Femur (tissue), 1 donor: ENCODE measurements around the gene MPV17.
A peak's percentile ranks its signal among the peaks of the same experiment; 100 is the strongest.
"Not testable (repeated sequence)": the region's sequence is repeated elsewhere in the genome, so short reads cannot be mapped to it uniquely, and the experiment has no call there.

Experiments used
- DNase-seq: peaks from one replicate; pipeline ENCODE4 v3.0.0-alpha.2; 2017

Gene MPV17

DNA sequence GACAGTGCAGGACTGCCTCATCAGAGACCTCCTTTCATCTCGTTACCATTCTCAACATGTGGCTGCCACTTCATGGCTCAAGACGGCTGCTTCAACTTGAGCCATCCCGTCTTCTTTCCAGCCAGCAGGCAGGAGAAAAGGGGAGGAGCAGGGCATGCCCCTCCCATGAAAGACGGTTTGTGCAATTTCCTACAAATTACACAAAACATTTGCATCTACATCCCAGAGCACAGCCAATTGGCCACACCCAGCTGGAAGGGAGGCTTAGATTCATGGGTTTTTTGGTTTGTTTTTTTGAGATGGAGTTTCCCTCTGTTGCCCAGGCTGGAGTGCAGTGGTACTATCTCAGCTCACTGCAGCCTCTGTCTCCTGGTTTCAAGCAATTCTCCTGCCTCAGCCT, 26.4 kb downstream of the MPV17 start:
- no peak for DNase-seq

DNA sequence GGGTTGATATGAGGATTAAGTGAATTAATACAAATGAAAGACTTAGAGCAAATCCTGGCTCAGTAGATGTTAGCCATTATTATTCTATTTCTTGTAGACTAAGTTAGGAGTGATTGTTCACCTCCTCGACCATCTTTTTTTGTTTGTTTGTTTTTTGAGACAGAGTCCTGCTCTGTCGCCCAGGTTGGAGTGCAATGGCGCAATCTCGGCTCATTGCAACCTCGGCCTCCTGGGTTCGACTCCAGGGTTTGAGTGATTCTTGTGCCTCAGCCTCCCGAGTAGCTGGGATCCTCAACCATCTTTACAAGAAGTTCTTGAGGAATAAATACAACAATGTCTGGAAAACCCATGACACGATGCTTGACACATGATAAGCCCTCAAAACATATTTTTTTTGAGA, 28.0 kb downstream of the MPV17 start:
- no peak for DNase-seq

GRCh38 chr2:27291865-27292264, 31.0 kb downstream of the MPV17 start:
- no peak for DNase-seq

DNA sequence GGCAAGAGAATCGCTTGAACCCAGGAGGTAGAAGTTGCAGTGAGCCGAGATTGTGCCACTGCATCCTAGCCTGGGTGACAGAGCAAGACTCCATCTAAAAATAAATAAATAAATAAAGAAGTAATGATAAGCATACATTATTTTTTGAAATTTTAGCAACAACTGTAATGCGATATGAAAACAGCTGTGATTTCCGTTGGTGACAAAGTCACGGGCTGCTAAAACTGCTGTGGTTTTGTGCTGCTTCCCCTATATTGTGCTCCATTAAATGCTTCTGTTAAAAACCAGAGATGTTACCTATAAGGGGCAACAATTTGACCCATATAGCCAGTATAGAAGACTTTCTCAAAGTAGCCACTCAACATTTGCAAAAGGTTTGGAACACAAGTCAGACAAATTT, 32.3 kb downstream of the MPV17 start:
- DNase-seq: no peak

DNA sequence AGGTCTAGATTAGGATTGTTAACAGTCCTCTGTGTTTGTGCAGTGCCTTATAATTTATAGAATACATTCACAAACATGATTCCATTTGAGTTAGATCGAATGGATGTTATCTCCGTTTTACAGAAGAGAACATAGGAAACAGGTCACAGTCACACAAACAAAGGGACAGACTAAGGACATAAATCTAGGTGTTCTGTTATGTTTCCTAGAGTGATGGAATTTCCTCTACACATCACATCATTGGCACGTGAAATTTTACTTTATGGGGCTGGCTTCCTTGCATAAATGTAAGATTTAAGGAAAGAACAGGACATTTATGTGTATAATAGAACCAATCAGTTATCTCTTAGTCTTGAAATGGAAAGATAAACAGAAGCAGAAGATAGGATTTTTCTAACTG, 34.3 kb downstream of the MPV17 start:
- DNase-seq: no peak

GRCh38 chr2:27285481-27285880, 37.4 kb downstream of the MPV17 start:
- DNase-seq: no peak

DNA sequence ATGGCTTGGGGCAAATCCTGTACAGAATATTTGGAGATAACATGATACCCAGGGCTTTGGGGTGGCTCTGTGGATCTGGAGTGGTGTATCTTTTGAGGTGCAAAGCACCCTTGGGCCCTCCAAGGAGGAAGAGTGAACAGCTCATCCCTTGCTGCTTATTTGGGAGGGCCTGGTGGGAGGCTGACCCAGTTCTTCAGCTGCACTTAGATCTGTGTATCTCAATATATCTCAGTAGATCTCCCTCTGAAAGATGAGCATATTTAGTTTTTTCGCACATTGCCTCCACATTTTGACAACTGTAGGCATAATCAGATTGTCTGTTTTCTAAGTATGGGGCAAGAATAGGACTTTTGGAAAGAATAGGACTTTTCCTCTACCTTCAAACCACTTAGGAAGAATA, 37.9 kb downstream of the MPV17 start:
- DNase-seq: no peak

DNA sequence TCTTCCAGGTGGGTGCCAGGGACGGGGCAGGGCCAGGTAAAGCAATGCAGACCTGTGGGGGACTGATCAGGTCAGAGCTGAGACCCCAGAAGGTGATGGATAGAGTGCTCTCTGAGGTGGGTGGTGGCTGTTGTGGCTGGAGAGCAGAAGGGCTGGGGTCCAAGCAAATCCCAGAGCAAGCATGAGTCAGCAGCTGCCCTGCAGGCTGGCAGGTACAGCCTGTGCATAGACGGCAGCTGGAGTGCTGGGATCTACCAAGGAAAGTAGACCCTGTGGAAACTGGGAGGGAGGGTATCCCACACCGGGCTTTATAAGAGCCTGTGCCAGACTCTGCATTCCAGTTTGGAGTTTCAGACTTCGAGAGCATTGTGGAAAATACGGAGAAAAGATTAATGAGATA, 40.0 kb downstream of the MPV17 start:
- no peak for DNase-seq

- DNase-seq: no peak
Measured at GRCh38 chr2:27281855-27282559, 40.9 kb downstream of the MPV17 start, which contains the start of gene TRIM54. TSS of gene TRIM54 (plus strand) at chr2:27282429. CDS start at chr2:27282732, 303 bp downstream.

- DNase-seq: no peak
Measured at GRCh38 chr2:27281442-27281841, 41.5 kb downstream of the MPV17 start.

DNA sequence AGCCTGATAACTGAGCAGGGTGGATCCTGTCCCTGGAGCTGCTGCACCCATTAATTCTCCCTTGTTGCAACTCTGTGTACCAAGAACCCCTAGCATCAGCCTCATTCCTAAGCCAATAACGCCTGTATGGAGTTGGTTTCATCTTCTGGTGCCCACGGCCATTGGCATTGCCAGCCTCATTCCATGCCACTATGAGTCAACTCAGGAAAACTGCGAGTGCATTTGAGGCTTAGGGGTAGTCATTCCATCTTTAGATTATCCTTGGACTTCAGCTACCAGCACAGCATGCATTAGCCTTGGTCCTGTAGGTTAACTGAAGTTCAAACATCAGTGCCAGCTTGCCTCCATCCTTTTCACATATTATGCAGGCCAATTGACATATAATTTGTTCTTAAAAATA, 42.1 kb downstream of the MPV17 start:
- DNase-seq: no peak

- DNase-seq: no peak
Measured at GRCh38 chr2:27278010-27278409, 44.9 kb downstream of the MPV17 start.

DNA sequence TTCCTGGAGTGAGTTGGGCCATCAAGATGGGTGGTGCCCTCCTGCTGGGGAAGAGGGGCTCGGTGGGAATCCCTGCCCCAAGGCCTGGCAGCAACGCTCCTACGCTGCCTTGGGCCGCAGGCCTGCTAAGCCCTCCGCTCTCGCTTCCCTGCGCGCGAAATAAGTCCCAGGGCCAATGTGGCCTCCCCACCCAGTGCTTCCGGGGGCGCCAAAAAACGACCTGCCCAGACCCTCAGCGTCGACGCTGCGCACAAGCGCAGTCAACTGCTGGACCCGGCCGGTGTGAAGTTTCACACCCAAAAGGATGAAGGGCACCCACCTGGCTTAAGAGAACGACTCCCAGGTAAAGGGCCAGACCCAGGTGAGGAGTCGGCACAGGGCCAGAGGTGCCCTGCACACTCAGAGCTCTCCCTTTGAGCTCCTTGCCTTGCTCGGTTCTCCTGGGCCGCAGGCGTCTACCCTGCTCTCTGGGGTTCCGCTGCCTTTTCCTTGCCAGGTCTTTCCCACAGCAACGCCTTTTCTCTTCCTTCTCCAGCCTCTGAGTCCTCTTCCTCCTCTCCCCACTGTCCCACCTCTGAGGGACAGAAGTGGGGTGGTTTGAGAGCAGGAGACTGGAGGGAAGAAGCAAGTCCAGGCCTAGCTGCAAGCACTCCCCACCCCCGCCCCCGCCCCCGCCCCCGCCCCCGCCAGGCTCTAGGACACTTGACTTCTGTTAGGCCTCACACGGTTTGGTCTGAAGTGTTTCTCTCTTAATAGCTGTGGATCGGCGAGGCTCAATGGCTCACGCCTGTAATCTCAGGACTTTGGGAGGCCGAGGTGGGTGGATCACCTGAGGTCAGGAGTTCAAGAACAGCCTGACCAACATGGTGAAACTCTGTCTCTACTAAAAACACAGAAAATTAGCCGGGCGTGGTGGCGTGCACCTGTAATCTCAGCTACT, 47.4 kb downstream of the MPV17 start, which contains the start of gene DNAJC5G:
DNAJC5G (plus strand) TSS at position 223 of the 940 bp plus-strand sequence. CDS start 1,296 bp downstream, outside the sequence.
- DNase-seq: no peak

DNA sequence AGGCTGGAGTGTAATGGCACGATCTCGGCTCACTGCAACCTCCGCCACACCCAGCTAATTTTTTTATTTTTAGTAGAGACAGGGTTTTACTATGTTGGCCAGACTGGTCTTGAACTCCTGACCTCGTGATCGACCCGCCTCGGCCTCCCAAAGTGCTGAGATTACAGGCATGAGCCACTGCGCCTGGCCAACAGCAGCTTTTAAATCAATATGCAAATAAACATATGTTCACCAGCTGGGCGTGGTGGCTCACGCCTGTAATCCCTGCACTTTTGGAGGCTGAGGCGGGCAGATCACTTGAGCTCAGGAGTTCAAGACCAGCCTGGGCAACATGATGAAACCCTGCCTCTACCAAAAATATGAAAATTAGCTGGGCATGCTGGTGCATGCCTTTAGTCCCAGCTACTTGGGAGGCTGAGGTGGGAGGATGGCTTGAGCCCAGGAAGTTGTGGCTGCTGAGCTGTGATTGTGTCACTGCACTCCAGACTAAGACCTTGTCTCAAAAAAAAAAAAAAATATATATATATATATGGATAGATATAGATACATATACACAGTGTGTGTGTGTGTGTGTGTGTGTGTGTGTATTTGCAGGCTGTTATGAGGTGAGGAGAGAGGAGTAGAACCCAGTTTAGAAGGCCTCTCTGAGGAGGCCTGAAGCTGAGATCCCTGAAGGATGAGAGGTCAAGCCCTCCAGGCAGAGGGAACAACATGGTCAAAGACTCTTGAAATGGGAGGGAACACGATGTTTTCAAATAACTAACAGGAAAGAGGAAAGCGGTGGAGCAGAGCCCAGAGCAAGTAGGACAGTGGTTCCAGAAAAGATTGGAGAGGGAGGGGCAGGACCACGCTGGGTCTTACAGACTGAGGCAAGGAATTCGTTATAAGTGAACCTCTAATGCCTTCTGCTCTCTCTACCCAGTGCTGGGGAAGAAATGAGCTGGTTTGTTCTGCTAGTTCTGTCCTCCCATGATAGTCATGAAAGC, 50.1 kb downstream of the MPV17 start:
- not testable (repeated sequence) for DNase-seq

DNA sequence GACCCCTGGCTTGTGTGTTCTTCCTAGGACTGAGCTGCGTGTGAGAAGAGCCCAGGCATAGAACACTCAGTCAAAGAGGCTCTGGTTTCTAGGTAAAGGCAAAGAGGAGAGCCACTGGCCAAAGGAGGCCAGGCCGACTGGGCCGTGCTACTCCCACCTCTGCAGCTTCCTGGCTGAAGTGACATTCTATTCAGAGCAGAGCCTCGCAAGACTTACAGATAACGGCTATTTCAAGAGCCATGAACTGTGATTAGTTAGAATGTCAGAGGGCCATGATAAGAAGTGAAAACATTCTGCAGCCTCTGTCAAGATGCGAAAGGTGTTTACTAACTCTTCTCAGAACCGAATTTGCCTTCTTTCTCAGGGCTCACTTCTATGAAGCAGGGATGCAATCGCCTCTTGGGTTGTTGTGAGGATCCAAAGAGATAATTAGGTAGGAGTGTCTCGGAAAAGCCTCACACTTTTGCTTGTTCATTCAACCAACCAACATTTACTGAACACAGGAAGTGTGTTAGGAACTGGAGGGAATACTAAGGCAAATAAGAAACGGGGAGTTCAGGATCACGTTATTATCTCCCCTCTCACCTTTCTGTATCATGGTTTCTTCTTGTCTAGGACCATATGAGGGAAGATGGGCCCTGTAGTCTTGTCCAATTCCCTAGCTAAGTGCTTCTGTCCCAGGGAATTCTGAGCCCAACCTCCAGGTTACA, 51.1 kb downstream of the MPV17 start:
- DNase-seq: no peak

- no peak for DNase-seq
Measured at GRCh38 chr2:27270670-27271069, 52.2 kb downstream of the MPV17 start.

DNA sequence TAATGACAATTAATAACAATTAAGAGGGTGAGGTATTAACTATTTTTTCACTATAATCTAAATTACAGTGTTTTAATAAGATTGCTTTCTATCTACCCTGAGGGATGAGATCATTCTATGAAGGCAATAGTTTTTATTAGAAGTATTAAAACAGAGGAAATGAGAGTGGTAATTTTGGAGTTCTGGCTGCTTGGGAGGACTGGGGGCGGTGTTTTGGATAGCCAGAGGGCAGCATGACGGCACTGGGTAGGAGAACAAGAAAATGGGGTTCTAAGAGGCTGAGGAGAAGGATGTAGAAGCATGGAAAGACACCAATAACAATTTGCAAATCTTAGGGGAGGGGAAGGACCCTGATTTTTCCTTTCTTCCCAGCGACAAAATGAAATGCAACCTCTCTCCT, 52.8 kb downstream of the MPV17 start:
- no peak for DNase-seq

GRCh38 chr2:27268296-27268695, 54.6 kb downstream of the MPV17 start:
- not testable (repeated sequence) for DNase-seq

DNA sequence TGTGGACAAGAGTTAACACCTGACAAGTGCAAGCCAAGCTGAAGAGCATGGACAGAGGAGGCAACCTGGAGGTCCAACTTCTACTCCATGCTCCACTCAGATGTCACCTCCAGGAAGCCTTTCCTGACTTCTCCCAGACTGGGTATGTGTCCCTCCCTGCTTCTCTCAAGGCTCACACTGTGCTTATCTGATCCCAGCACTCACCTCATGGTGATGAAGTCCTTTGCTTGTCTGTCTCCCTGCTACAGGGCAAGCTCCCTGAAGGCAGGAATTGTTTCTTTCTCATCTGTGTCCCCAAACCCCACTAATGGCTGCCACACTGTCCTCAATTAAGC, 57.4 kb downstream of the MPV17 start:
- DNase-seq: no peak

DNA sequence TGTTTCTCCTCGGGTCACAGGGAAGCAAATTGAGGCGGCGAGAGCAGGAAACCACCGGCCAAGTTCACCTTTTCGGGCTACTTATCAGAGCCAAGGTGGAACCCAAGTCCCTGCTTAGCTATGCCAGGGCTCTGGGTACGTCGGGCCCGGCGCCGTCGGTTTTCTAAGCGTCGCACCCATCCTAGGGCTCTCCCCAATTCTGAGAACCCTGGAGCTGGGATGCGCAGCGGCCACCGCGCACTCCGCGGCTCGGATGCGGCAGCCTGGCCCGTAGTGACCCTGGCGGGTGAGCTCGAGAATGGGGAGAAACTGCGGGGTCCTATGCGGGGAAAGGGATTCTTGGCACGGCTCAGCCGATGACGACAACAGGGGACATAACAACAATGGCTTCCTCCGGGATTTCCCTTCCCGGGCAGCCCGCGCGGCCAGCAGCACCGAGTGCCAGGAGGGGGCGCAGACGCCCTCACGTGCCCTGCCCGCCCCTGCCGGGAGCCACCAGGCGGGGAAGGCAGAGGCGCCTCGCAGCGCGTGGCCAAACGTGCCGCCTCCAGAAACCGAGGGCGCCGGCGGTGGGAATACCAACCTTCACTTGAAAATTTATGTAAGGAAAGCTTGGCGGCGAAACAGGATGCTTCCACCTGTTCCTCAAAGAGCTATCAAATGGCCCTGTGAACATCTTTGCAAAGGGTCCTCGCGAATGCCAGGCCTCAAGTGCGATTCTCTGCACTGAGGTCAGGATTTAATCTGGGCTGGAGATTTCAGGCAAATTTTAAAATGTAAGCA, 58.0 kb downstream of the MPV17 start:
- peak; percentile 67 for DNase-seq

DNA sequence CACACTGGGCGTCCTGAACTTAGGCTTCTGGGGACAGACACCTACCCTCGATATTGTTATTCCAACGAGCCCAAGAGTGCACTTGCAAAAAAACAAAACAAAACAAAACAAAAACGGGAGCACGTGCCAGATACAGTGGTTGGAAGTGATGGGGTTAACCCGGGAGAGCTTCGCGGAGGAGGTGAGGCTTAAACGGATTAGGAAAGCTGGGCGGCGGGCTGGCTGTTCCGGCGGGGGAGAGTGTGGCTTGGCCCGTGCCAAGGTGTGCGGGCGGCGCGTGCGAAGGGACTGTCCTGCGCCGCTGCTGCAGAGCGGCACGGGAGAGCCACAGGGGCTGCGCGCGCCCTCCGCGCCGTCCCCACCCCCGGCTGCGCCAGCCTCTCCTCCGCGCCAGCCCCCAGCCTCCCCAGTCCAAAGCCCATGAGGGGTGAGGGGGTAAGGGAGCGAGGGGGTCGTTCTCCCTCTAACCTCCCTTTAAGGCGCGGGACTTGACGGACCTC, 58.6 kb downstream of the MPV17 start:
- no peak for DNase-seq
